GM12874 (cell line): ENCODE results near the gene GJD3.

Experiments
- CTCF ChIP-seq: IDR thresholded peaks from 2 replicates; pipeline ENCODE4 v1.5.1; 2011; ENCODE audit warnings: low read depth, mild to moderate bottlenecking, control low read depth, low read length, moderate library complexity; ENCODE audit not compliant: insufficient read depth

Gene GJD3

GRCh38 chr17:40350689-40351358 lies 13.7 kb downstream of the GJD3 start:
- TF ChIP-seq CTCF, result no peak

- TF ChIP-seq CTCF, result no peak
Observed at GRCh38 chr17:40349895-40350688, 14.4 kb downstream of the GJD3 start.

- TF ChIP-seq CTCF, result no peak
Observed at GRCh38 chr17:40349477-40349894, 15.1 kb downstream of the GJD3 start.

GRCh38 chr17:40348562-40349476 lies 15.7 kb downstream of the GJD3 start:
- no peak for TF ChIP-seq CTCF

GRCh38 chr17:40348136-40348504 lies 16.4 kb downstream of the GJD3 start:
- no peak for TF ChIP-seq CTCF

GRCh38 chr17:40347319-40348135 lies 17.0 kb downstream of the GJD3 start:
- no peak for TF ChIP-seq CTCF

- TF ChIP-seq CTCF, result no peak
Observed at GRCh38 chr17:40346765-40347158, 17.8 kb downstream of the GJD3 start.
